HG02885 (cell line): ENCODE measurements around the gene ZBTB32.
"Not testable (repeated sequence)": the region's sequence is repeated elsewhere in the genome, so short reads cannot be mapped to it uniquely, and the experiment has no call there.

Experiments used
- ATAC-seq: cut with Tn5 transposase; IDR thresholded peaks from one replicate; pipeline ENCODE4 v1.9.1; 2021; ENCODE audit warnings: mild to moderate bottlenecking; ENCODE audit not compliant: unreplicated experiment, poor library complexity

ZBTB32 gene, protein sequence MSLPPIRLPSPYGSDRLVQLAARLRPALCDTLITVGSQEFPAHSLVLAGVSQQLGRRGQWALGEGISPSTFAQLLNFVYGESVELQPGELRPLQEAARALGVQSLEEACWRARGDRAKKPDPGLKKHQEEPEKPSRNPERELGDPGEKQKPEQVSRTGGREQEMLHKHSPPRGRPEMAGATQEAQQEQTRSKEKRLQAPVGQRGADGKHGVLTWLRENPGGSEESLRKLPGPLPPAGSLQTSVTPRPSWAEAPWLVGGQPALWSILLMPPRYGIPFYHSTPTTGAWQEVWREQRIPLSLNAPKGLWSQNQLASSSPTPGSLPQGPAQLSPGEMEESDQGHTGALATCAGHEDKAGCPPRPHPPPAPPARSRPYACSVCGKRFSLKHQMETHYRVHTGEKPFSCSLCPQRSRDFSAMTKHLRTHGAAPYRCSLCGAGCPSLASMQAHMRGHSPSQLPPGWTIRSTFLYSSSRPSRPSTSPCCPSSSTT

DNA sequence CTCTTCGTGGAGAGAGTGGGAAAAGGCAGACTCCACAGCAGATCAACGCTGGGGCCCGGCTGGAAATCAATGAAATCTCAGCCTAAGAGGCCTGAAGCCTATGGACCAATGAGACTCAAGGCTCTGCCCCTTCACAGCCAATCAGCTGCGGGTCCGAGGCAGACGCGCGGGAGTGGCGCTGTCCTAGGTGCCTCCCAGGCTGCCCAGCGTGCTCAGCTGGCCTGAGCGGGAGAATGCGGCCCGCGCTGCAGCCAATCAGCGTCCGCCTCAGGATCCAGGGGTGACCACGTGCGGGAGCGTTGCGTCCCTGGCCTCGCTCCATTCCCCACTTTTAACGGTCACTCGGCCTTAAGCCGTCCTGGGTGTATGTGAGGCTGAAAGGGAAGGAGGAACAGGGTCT lies at the start of gene ZBTB32:
TSS of gene ZBTB32 (plus strand) at position 341 of the 400 bp plus-strand sequence. CDS start 10,069 bp downstream, outside the sequence.
- ATAC-seq: no peak

DNA sequence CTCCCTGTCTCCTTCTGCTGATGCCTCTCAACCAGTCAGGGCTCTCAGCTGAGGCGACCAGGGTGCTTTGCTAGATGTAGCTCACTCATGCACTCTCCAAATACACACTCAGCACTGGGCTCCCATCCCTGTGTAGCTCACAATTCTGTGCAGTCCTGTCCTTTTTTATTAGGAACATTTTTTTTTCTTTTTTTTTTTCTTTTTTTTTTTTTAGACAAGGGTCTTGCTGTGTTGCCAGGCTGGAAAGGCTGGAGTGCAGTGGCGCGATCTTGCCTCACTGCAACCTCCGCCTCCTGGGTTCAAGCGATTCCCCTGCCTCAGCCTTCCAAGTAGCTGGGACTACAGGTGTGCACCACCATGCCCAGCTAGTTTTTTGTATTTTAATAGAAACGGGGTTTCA lies 49.5 kb upstream of the ZBTB32 start:
- ATAC-seq: not testable (repeated sequence)

DNA sequence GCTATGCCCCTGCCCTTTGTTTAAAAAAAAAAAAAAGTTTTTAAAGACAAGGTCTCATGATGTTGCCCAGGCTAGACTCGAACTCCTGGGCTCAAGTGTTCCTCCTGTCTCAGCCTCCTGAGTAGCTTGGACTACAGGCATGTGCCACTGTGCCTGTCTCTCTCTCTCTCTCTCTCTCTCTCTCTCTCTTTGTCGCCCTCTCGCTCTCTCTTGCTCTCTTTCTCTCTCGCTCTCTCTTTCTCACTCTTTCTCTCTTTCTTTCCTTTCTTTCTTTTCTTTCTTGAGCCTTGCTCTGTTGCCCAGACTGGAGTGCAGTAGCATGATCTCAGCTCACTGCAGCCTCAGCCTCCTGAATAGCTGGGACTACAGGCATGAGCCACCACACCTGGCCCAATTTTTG lies 48.8 kb upstream of the ZBTB32 start:
- ATAC-seq: no peak

DNA sequence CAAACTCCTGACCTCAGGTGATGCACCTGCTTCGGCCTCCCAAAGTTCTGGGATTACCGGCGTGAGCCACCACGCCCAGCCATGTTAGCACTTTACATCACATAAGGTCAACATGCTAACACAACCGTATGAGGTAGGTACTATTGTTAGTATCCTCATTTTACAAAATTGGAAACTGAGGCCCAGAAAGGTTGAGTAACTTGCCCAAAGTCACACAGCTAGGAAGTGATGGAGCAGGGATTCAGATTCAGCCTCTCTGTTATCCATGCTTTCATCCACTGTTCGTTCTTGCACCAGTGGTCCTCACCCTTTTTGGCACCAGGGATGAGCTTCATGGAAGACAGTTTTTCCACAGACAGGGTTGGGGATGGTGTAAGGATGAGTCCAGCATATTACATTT lies 47.7 kb upstream of the ZBTB32 start:
- ATAC-seq: no peak

DNA sequence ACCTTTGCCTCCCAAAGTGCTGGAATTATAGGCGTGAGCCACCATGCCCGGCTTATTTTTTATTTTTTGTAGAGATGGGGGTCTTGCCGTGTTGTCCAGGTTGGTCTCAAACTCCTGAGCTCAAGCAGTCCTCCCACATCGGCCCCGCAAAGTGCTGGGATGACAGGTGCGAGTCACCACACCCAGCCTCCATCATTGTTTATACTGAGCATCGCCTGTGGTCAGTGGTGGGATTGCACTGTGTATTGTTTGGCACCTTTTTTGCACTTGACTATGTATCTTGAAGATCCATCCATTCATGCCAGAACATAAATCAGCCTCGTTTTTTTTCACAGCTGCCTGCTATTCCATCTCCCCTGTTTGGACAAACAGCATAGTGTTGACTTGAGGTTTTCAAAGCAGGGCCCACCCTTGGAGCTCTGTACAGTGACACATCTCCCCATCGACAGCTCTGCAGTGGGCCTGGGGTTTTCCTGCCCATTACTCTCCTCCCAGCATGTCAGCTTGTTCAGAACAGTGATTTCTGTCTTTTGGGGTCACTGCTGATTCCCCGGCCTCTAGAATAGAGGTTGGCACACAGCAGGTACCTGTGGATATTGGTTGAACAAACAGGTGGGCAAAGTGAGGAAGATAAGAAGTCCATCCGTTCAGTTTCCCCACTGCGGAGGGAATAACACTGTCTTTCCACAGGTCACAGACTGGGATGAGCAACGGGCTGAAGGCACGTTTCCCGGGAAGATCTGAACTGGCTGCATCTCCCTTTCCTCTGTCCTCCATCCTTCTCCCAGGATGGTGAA lies 46.3 kb upstream of the ZBTB32 start:
- ATAC-seq: no peak

DNA sequence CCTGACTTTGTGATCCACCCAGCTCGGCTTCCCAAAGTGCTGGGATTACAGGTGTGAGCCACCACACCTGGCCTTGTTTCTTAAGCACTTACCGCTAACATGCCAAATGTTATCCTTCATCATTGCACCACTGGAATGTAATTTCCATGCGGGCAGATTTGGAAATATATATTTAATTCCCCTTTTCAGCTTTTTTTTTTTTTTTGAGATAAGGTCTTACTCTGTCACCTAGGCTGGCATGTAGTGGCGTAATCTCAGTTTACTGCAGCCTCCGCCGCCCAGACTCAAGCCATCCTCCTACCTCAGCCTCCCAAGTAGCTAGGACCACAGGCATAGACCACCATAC lies 42.4 kb upstream of the ZBTB32 start:
- no peak for ATAC-seq

DNA sequence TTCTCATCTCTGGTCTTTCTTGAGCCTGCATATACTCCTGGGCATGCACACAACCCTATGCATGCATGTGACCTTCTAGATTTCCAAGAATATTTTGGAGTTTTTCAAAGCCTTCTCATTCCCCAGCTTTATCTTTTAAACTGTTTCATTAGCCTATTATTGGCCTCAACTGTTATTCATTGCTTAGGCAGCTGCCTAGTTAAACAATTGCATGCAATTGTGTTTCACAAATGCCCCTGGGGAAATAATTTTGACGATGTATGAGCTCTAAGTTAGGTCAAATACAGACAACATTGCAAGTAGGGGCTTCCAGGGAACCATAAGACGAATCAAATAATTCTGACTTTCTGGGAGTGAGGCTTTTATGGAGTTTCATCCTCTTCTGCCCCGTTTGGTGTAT lies 40.4 kb upstream of the ZBTB32 start:
- no peak for ATAC-seq

DNA sequence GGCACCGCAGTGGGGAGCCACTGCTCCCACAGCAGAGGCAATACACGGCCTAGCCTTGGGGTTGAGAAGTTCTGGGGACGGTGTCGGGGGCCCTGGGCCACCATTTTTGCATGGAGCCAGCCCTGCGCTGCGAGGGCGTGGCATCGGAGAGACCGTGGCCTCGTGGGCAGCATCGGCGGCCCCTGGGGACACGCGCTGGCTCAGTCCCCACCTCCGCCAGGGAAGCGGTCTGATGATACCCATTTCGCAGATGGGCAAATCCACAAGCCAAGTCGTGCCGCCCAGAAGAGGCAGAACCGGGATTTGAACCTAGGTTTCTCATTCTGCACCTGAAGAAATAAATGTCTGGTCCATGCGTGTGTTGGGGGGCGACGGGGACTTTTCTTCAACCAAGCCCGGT lies 39.2 kb upstream of the ZBTB32 start:
- no peak for ATAC-seq

DNA sequence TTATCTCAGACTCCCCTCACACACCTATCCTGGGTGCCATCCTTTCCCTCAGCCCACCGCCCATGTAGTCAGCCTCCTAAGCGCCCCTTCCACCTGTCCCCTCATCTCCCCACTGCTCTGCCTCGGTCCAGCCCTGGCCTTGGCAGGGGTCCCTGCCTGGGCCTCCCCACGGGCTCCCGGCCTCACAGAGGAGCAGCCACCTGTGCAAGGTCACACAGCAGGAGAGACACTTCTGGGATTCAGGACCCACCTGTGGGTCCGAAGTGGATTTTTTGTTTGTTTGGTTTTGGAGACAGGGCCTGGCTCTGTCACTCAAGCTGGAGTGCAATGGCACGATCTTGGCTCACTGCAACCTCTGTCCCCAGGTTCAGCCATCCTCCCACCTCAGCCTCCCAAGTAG lies 38.8 kb upstream of the ZBTB32 start:
- ATAC-seq: no peak

DNA sequence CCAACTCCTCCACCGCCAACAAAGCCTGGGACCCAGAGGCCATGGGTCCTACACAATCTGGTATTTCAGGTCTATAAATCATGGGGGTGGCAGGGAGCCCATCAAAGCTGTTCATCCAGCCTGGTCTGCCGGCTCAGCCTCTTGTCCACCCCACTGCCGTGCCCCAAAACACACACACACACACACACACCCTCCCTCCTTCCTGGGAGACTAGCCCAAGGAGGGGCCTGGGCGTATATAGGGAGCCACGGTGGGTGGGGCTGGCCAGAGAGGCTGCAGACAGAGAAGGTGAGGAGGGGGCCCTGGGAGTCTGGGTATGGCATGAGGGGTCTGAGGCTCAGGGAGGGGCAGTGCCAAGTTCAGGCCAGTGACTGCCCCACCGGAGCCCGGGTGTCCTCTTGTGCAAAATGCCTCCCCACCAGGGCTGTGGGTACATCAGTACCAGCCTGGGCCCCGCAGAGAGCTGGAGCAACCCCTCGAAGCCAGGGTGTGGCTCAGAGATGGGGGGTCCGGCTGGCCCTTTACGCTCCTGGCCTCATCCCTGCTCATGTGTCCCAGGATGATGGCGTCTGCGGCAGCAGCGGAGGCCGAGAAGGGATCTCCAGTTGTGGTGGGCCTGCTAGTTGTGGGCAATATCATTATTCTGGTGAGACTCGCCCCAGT lies 38.0 kb upstream of the ZBTB32 start, which contains the start of gene UPK1A:
TSS of gene UPK1A (plus strand) at position 267 of the 663 bp plus-strand sequence. CDS start at position 563, 296 bp downstream.
- ATAC-seq: no peak

DNA sequence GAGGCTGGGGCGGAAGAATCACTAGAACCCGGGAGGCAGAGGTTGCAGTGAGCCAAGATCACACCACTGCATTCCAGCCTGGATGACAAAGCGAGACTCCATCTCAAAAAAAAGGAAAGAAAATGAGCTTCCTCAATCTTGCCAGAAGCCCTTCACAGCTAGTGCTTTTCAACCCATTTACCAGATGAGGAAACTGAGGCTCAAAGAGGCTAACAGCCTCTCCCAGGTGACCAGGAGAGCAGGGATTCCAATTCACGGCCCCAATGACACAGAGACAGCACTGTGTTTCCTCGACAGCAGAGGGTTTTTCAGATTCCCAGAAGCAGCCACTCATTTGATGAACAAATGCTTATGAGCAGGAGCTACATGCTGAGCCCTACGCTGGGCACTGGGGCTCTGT lies 34.8 kb upstream of the ZBTB32 start:
- ATAC-seq: no peak

DNA sequence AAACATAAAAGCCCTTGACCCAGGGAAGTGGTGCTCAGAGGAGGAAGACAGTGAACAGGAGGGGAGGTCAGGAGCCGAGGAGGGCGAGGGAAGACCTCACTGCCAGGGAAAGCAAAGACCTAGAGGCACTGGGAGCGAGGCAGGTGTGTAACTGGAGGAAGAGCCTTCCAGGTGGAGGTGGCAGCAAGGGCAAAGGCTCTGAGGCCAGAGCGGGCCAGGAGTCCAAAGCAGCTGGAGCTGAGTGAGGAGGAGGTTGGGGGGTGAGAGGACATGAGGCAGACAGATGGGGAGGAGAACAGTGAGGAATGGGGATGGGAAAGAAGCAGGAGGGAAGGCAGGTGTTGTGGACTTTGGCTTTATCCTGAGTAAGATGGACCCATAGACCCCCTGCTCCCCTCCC lies 34.4 kb upstream of the ZBTB32 start:
- ATAC-seq: no peak

DNA sequence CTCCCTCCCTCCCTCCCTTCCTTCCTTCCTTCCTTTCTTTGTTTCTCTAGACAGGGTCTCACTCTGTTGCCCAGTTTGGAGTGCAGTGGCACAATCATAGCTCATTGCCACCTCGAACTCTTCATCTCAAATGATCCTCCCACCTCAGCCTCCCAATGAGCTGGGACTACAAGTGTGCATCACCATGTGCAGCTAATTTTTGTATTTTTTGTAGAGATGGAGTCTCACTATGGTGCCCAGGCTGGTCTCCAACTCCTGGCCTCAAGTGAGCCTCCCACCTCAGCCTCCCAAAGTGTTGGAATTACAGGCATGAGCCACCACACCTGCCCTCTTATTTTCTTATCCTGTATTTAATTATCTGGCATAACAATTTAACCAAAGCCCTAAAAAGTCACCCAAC lies 33.7 kb upstream of the ZBTB32 start:
- no peak for ATAC-seq

DNA sequence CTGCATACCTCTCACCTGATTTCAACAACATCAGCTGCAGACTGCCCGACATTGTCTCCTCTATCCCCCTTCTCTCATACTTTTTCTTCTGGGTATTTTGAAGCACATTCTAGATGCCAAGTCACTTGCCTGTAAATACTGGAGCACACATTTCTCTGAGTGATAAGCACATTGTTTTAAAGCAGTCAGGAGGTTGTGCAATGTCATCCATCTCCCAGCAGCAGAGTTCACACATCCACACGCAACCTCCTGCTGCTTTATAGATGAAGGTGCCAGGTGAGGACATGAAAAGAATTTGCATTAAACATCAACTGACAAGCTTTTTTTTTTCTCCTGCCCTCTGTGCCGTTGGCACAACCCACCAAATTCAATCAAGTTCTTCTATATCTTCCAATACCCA lies 32.5 kb upstream of the ZBTB32 start:
- ATAC-seq: no peak

DNA sequence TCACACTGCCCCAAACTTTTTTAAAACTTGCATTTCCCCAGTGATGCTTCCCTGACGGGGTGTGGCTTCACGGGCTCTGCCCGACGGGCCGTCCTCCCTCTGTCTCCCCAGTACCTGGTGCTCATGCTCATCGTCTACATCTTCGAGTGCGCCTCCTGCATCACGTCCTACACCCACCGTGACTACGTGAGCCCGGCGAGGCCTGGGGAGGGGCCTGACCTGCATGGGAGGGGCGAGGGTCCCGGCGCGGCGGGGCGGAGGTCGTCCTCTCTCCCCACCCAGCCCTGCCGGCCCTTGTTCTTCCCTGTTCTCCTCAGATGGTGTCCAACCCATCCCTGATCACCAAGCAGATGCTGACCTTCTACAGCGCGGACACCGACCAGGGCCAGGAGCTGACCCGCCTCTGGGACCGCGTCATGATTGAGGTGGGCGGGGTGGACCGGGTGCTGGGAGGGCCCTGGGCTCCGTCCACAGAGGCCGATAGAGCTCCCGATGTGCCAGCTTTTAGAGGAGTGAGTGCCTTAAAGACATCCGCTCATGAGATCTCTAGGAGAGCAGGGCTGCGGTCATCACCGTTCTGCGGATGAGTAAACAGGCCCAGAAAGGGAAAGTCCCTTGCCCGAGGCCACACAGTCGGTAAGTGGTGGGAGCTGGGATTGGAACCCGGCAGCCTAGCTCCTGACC lies 31.1 kb upstream of the ZBTB32 start:
- no peak for ATAC-seq

DNA sequence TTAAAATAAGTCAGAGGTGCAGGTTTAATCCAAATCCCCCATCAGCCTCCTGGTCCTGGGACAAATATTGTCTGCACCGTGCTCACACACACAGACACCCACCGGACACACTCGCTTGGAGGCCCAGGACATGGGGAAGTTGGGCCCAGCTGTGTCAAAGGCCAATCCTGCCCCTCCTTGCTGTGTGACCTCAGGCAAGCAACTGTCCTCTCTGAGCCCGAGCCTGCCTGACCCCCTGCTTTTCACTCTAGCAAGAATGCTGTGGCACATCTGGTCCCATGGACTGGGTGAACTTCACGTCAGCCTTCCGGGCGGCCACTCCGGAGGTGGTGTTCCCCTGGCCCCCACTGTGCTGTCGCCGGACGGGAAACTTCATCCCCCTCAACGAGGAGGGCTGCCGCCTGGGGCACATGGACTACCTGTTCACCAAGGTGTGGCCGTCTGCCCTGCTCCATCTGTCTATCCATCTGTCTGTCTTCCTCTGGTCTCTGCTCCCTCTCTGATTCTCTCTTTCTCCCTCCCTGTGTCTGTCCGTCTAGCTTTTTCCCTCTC lies 28.7 kb upstream of the ZBTB32 start:
- no peak for ATAC-seq

DNA sequence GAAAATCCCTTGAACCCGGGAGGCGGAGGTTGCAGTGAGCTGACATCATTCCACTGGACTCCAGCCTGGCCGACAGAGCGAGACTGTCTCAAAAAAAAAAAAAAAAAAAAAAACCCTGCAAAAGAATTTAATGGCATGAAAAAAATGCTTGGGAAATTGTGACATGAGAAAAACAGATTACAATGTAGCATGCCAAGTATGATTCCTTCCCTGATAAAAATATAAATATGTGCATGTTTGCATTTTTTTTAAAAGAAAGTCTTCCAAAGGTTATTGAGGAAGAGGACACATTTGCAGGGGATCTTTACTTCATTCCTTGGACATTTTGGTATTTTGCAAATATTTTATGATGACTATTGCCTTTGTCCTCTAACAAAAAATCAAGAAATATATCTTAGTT lies 14.5 kb upstream of the ZBTB32 start:
- no peak for ATAC-seq

DNA sequence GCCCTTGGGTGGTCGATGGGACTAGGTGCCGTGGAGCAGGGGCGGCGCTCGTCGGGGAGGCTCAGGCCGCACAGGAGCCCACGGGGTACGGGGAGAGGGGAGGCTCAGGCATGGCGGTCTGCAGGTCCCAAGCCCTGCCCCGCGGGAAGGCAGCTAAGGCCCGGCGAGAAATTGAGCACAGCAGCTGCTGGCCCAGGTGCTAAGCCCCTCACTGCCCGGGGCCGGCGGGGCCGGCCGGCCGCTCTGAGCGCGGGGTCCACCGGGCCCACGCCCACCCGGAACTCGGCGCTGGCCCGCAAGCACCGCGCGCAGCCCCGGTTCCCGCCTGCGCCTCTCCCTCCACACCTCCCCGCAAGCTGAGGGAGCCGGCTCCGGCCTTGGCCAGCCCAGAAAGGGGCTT lies 13.3 kb upstream of the ZBTB32 start:
- not testable (repeated sequence) for ATAC-seq

DNA sequence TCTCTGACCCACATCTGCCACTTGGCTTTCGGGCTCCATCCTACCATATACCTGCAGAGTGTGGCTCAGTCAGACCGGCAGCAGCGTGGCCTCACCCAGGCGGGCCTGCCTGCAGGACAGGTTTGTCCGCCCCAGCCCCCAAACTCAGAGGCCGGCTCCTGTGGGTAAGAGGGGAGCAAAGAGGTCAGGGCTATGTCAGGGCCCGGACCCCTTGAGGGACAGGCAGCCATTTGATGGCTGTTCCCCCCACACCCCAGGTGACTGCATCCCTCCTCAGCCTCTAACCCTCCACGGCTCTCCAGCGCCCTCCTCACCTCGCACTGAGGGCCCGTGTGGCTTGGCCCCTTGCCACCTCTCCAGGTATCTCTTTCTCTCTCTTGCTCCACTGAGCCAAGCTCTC lies 12.3 kb upstream of the ZBTB32 start:
- no peak for ATAC-seq

DNA sequence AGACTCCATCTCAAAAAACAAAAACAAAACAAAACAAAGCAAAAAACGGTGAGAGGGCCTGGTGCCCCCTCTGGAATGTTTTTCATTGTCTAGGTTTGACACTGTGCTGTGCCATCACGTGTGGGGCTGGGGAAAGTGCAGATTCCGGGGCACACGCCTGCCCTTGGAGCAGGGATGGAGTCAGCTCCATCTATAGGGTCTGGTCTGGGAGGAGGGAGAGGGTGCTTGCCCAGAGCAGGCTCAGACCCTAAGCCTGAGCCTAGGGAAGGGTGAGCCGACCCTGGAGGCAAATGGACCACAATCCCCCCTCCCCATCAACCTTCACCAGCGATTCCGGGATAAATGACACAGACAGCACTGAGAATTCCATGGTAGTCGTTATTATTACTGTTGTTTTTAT lies 10.9 kb upstream of the ZBTB32 start:
- ATAC-seq: no peak
